ENCODE results near the gene SLC48A1. TPM values are rescaled to one million over a fixed set of nuclear protein-coding genes. Genes with fewer than 3 reads are reported as not detected.

The SLC48A1 gene
- total RNA-seq, result 10 to 100 TPM; 18.1 to 18.9 TPM
- long read RNA-seq, transcript SLC48A1-201 (3 exons, 3,010 nt), result major isoform, 20 of 34 reads
- long read RNA-seq, partial matches to known transcripts, result 2 of 34 reads
- long read RNA-seq, other reads (novel, unspliced or antisense), result 11 of 34 reads

GRCh38 chr12:47773062-47773857, at the start of gene SLC48A1:
TSS of gene SLC48A1 (plus strand) at chr12:47773238. CDS start at chr12:47773305, 67 bp downstream.
- ATAC-seq (peak; percentile 88), DNase-seq (peak; percentile 60 to 82)
- intact Hi-C loops (cut with DNase I, micrococcal nuclease), result loop anchor here in 1 of 2 donors (10.0 kb wide), 1 partner anchor 48 kb away; the partner anchor contains the start of gene ENDOU

- ATAC-seq, result no peak
Observed at GRCh38 chr12:47725091-47725772, 47.8 kb upstream of the SLC48A1 start, which contains the start of gene ENDOU. TSS of gene ENDOU (minus strand) at chr12:47725490. CDS start at chr12:47725413, 77 bp downstream.

GRCh38 chr12:47725893-47726292, 47.1 kb upstream of the SLC48A1 start:
- intact Hi-C loops (cut with DNase I, micrococcal nuclease), result loop anchor here in 1 of 2 donors (10.0 kb wide), 1 partner anchor 49 kb away; the partner anchor contains the start of gene SLC48A1
- no peak for DNase-seq
- ATAC-seq, result no peak

More at GRCh38 chr12:47725091-47725772, 47.8 kb upstream of the SLC48A1 start, which contains the start of gene ENDOU:
- intact Hi-C loops (cut with DNase I, micrococcal nuclease), result loop anchor here in 1 of 2 donors (10.0 kb wide), 1 partner anchor 50 kb away; the partner anchor contains the start of gene SLC48A1
- DNase-seq, result no peak

- no peak for DNase-seq
- intact Hi-C loops (cut with DNase I, micrococcal nuclease), result loop anchor here in 1 of 2 donors (10.0 kb wide), 1 partner anchor 46 kb away; the partner anchor contains the start of gene SLC48A1
- no peak for ATAC-seq
Observed at GRCh38 chr12:47729233-47729632, 43.8 kb upstream of the SLC48A1 start.

- DNase-seq, result no peak
Observed at GRCh38 chr12:47730341-47730744, 42.7 kb upstream of the SLC48A1 start.

GRCh38 chr12:47731723-47732122, 41.3 kb upstream of the SLC48A1 start:
- DNase-seq, result no peak
- no peak for ATAC-seq
- intact Hi-C loops (cut with DNase I, micrococcal nuclease), result no loop called here

More at GRCh38 chr12:47730341-47730744, 42.7 kb upstream of the SLC48A1 start:
- ATAC-seq, result no peak
- intact Hi-C loops (cut with DNase I, micrococcal nuclease), result no loop called here

GRCh38 chr12:47732504-47732903, 40.5 kb upstream of the SLC48A1 start:
- no peak for ATAC-seq
- intact Hi-C loops (cut with DNase I, micrococcal nuclease), result no loop called here
- DNase-seq, result no peak

- ATAC-seq, result no peak
- no peak for DNase-seq
- intact Hi-C loops (cut with DNase I, micrococcal nuclease), result no loop called here
Observed at GRCh38 chr12:47733142-47733541, 39.9 kb upstream of the SLC48A1 start.

- intact Hi-C loops (cut with DNase I, micrococcal nuclease), result no loop called here
- ATAC-seq (no peak), DNase-seq (no peak)
Observed at GRCh38 chr12:47734725-47735480, 38.1 kb upstream of the SLC48A1 start.

- intact Hi-C loops (cut with DNase I, micrococcal nuclease), result no loop called here
- ATAC-seq, result no peak
- DNase-seq, result no peak
Observed at GRCh38 chr12:47735649-47736048, 37.4 kb upstream of the SLC48A1 start.

- ATAC-seq (peak; percentile 64), DNase-seq (no peak)
- intact Hi-C loops (cut with DNase I, micrococcal nuclease), result no loop called here
Observed at GRCh38 chr12:47736216-47736615, 36.8 kb upstream of the SLC48A1 start.

- peak; percentile 54 for ATAC-seq
- intact Hi-C loops (cut with DNase I, micrococcal nuclease), result no loop called here
- peak; percentile 67 to 74 for DNase-seq
Observed at GRCh38 chr12:47736877-47737676, 36.0 kb upstream of the SLC48A1 start.

- ATAC-seq (no peak), DNase-seq (no peak)
- intact Hi-C loops (cut with DNase I, micrococcal nuclease), result no loop called here
Observed at GRCh38 chr12:47737936-47738594, 35.0 kb upstream of the SLC48A1 start.

GRCh38 chr12:47739297-47739696, 33.7 kb upstream of the SLC48A1 start:
- intact Hi-C loops (cut with DNase I, micrococcal nuclease), result no loop called here
- ATAC-seq (no peak), DNase-seq (no peak)

- ATAC-seq, result peak; percentile 58
- peak; percentile 56 to 65 for DNase-seq
- intact Hi-C loops (cut with DNase I, micrococcal nuclease), result no loop called here
Observed at GRCh38 chr12:47739979-47740378, 33.1 kb upstream of the SLC48A1 start.

- no peak for DNase-seq
- ATAC-seq, result no peak
- intact Hi-C loops (cut with DNase I, micrococcal nuclease), result no loop called here
Observed at GRCh38 chr12:47740606-47741339, 32.3 kb upstream of the SLC48A1 start.

- intact Hi-C loops (cut with DNase I, micrococcal nuclease), result no loop called here
- ATAC-seq, result peak; percentile 57
Observed at GRCh38 chr12:47741340-47741703, 31.7 kb upstream of the SLC48A1 start.

More at GRCh38 chr12:47741340-47741703, 31.7 kb upstream of the SLC48A1 start:
- DNase-seq, result peak; percentile 88 to 89

Data from left colon (tissue), 2 donors.